Right atrium auricular region (tissue), 2 donors: ENCODE data around the gene FAM209B. TPM values are rescaled to one million over a fixed set of nuclear protein-coding genes. Genes with fewer than 3 reads are reported as not detected.
A peak's percentile ranks its signal among the peaks of the same experiment; 100 is the strongest.
"Not testable (repeated sequence)": the region's sequence is repeated elsewhere in the genome, so short reads cannot be mapped to it uniquely, and the experiment has no call there.

Source experiments
- DNase-seq: peaks from one replicate; pipeline ENCODE4 v3.0.0-alpha.2; 2019; ENCODE audit warnings: low spot score
- H3K27ac ChIP-seq, 2 donors: fragments of 200-600 bp; sonication (generic); 1 replicate in 1 of 2; 2 replicates in 1 of 2; pipeline ENCODE4 v1.5.1; 2016 to 2019
- H3K27me3 ChIP-seq, 2 donors: fragments of 200-600 bp; sonication (generic); one replicate each; pipeline versions ENCODE4 v1.5.1 to v1.6.0; 2017 to 2019
- H3K36me3 ChIP-seq: fragments of 200-600 bp; sonication (generic); one replicate; pipeline ENCODE4 v1.5.1; 2016
- H3K4me1 ChIP-seq, 2 donors: fragments of 200-600 bp; sonication (generic); one replicate each; pipeline versions ENCODE4 v1.5.1 to v1.6.0; 2017 to 2019
- H3K4me3 ChIP-seq, 2 donors: fragments of 200-600 bp; sonication (generic); 1 replicate in 1 of 2; 2 replicates in 1 of 2; pipeline ENCODE4 v1.5.1; 2017 to 2019; ENCODE audit warnings: mild to moderate bottlenecking in 1 of 2, moderate library complexity in 1 of 2
- H3K9me3 ChIP-seq, 2 donors: fragments of 200-600 bp; sonication (generic); one replicate each; pipeline ENCODE4 v1.5.1; 2019
- CTCF ChIP-seq, 2 donors: fragments of 200-600 bp; sonication (generic); IDR thresholded peaks; one replicate each; pipeline ENCODE4 v1.5.1; 2019; ENCODE audit warnings: antibody characterized with exemption in 2 of 2
- total RNA-seq, 2 donors: library from RNA; depleted of rRNA; stranded (reverse); fragments of >200 nt; gene quantifications; one replicate each; pipeline ENCODE4 v1.1.0, GENCODE V29; 2016

FAM209B gene
- total RNA-seq, 2 donors from 2014 or later, result not detected

- no peak overlapping the region for H3K4me3 ChIP-seq
- H3K9me3 ChIP-seq, result no peaks in the 10 kb centered on the region
- H3K36me3 ChIP-seq, result no peaks in the 10 kb centered on the region
- DNase-seq, result no peak
- H3K4me1 ChIP-seq, result no peaks in the 10 kb centered on the region
- H3K27me3 ChIP-seq, result no peaks in the 10 kb centered on the region
- TF ChIP-seq CTCF (IDR thresholded peaks at IDR 0.05), result no peak
- H3K27ac ChIP-seq, result no peak overlapping the region
Measured at GRCh38 chr20:56542489-56543030, 9.5 kb downstream of the FAM209B start.

DNA sequence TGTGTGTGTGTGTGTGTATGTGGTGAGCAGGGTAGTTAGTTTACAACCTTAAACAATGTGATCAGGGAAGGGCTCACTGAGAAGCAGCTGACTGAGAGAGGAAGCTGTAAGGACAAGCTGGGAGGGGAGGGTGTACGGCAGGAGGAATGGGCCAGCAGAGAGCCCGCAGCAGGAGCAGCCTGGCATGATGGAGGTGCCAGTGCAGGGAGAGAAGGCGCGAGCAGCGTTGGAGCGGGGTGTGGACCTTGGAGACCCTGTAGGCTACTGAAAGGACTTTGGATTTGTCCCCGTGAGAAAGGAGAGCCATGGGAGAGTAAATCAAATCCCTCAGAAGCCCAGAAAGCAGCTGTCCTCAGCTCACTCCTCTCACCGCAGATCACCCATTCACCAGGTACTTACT, 18.5 kb downstream of the FAM209B start:
- no peak for DNase-seq
- TF ChIP-seq CTCF (IDR thresholded peaks at IDR 0.05), result no peak
- Histone ChIP-seq H3K27ac (no peak overlapping the region), H3K4me1 (peaks cover 0 to 14% of the 10 kb centered on the region in 2 donors), H3K4me3 (no peak overlapping the region), H3K36me3 (no peaks in the 10 kb centered on the region), H3K9me3 (no peaks in the 10 kb centered on the region), H3K27me3 (no peaks in the 10 kb centered on the region)

GRCh38 chr20:56552911-56553629, 20.0 kb downstream of the FAM209B start:
- no peak overlapping the region for H3K27ac ChIP-seq
- H3K4me1 ChIP-seq, result peaks cover 0 to 14% of the 10 kb centered on the region in 2 donors
- H3K9me3 ChIP-seq, result no peaks in the 10 kb centered on the region
- no peak overlapping the region for H3K4me3 ChIP-seq
- TF ChIP-seq CTCF (IDR thresholded peaks at IDR 0.05), result no peak
- DNase-seq, result no peak
- no peaks in the 10 kb centered on the region for H3K27me3 ChIP-seq
- no peaks in the 10 kb centered on the region for H3K36me3 ChIP-seq

DNA sequence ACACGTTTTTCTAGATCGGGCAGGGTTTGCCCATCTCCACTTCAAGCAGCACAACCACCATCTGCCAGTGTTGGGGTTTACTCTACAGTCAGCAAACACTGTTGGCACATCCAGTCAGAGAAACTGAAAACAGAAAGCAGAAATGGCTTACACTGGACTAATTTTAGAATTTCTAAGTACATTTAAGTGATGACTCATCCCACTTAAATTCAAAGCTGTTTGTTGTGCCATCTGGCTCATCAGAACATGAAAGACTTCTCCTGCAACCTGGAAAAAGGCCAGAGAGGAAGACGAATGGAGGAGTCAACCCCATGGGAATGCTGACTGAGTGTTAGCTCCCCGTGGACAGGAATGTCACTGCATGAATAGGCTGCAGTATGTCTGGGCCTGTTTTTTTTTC, 21.8 kb downstream of the FAM209B start:
- H3K27ac ChIP-seq, result peak overlapping the region in 1 of 2 donors; percentile 21

GRCh38 chr20:56558968-56559367, 25.9 kb downstream of the FAM209B start:
- DNase-seq, result no peak
- H3K4me1 ChIP-seq, result peaks cover 0 to 14% of the 10 kb centered on the region in 2 donors
- no peaks in the 10 kb centered on the region for H3K27me3 ChIP-seq
- H3K4me3 ChIP-seq, result no peak overlapping the region
- no peak for TF ChIP-seq CTCF (IDR thresholded peaks at IDR 0.05)
- no peak overlapping the region for H3K27ac ChIP-seq
- H3K36me3 ChIP-seq, result no peaks in the 10 kb centered on the region
- H3K9me3 ChIP-seq, result no peaks in the 10 kb centered on the region

More for the DNA sequence above, 21.8 kb downstream of the FAM209B start:
- peaks cover 0 to 14% of the 10 kb centered on the region in 2 donors for H3K4me1 ChIP-seq
- no peak overlapping the region for H3K4me3 ChIP-seq
- H3K27me3 ChIP-seq, result no peaks in the 10 kb centered on the region
- peak in 1 of 2 donors; percentile 30 for TF ChIP-seq CTCF (IDR thresholded peaks at IDR 0.05)
- H3K36me3 ChIP-seq, result no peaks in the 10 kb centered on the region
- DNase-seq, result no peak
- no peaks in the 10 kb centered on the region for H3K9me3 ChIP-seq

DNA sequence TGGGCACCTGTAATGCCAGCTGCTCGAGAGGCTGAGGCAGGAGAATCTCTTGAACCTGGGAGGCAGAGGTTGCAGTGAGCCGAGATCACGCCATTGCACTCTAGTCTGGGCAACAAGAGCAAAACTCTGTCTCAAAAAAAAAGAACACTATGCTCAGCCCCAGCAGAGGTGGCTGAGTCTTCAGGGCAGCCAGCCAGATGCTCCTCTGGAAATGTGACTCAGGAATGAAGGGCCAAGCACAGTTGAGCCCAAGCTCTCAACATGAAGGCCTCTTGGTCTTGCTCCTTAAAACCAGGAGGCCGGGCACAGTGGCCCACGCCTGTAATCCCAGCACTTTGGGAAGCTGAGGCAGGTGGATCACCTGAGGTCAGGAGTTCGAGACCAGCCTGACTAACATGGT, 31.5 kb downstream of the FAM209B start:
- not testable (repeated sequence) for DNase-seq, H3K4me3 ChIP-seq, H3K4me1 ChIP-seq, H3K27ac ChIP-seq, H3K36me3 ChIP-seq, H3K27me3 ChIP-seq, H3K9me3 ChIP-seq
